Glomerular endothelial cell (primary cell): ENCODE data around the gene ABLIM1. TPM values are rescaled to one million over a fixed set of nuclear protein-coding genes. Genes with fewer than 3 reads are reported as not detected.

Experiments
- DNase-seq: peaks from one replicate; pipeline ENCODE4 v3.0.0-alpha.2; 2011; ENCODE audit warnings: low read depth, low spot score; ENCODE audit errors: extremely low read depth
- total RNA-seq: library from RNA; depleted of rRNA; stranded (reverse); fragments of >200 nt; gene quantifications from 2 replicates; pipeline ENCODE4 v1.2.3, GENCODE V29; 2015

Gene ABLIM1
- total RNA-seq, 1 donor from 2014 or later: 87.4 TPM

DNA sequence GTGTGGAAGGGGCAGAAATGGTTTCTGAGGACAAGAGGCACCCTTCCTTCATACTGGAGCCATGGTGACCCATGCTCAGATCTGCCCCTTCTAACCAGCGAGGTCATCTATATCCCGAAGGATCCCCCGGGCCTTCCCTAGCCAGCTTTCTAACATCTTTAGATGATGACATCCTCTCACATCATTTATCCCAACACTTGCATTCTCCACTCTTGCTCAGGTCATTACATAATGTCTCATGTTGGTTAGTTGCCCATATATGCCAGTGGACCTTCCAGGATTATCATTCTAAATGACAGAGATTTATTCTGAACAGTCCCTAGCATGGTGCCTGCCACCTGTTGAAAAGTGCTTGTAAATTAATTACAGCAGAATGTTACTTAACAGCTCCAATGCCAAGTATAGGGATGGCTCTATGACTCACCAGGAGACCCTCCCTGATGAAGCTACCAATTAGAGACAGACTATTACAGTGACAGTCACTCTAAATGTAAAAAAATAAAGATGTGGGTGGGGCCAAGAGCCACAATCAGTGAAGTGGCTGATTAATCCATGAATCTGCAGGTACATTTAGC, 22.6 kb upstream of the ABLIM1 start:
- DNase-seq: no peak

DNA sequence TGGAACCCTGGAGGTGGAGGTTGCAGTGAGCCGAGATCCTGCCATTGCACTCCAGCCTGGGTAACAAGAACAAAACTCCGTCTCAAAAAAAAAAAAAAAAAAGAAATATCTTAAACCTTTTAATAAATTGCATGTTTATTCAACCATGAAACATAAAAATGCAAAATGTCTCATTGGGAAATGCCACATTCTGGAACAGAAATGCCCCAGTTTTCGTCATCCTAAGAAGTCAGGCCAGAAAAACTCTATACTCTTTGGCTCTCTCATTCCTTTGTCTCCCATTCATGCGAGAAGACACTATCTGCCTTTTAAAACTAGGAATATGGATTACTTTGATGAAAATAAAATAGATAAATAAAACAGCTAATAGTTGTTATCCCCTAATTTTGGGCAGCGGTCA, 21.5 kb upstream of the ABLIM1 start:
- DNase-seq: no peak

DNA sequence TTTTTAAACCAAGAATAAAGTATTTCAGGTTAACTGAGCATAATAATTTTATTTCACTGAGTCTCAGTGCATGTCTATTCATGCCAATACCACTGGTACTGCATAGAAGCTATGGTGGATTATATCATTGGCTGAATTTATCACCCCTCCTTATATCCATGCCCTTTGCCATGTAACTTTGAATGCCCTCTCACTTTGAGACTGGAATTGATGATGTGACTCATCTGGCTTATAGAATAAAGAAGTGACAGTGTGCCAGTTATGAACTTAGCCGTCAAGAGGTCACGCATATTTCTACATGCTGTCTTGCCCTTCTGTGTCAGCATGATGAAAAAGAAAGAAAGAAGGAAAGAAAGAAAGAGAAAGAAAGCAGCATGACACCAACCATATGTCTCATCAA, 20.7 kb upstream of the ABLIM1 start:
- no peak for DNase-seq

DNA sequence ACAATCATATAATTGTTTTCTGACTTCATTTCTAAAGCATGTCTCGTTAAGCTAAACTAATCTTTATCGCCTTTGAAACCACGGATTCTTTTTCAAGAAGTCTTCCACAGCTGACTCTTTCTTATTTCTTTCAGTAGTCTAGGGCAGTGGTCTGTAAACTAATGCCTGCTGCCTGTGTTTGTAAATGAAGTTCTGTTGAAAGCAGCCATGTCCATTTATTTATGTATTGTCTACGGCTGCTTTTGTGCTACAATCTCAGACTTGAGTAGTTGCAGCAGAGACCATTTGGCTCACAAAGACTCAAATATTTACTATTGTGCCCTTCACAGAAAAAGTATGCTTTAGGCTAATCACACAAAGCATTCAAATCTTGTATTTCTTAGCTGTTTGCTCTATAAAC, 20.3 kb upstream of the ABLIM1 start:
- DNase-seq: no peak

DNA sequence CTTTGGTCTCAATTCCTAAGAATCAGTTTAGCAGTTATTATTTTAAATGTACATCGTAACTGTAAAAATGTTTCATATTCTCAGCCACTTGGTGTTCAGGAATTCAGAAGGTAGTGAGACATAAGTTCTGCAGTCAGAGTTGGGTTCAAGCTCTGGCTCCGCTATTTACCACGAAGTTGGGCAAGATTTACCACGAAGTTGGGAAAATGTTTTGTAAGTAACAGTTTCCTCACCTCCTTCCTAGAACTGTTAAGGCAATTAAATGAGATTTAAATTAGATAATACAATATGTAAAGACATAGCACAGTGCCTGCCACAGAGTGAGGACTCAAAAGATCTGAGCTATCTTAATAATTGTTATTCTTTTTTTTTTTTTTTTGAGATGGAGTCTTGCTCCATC, 16.3 kb upstream of the ABLIM1 start:
- DNase-seq: no peak

DNA sequence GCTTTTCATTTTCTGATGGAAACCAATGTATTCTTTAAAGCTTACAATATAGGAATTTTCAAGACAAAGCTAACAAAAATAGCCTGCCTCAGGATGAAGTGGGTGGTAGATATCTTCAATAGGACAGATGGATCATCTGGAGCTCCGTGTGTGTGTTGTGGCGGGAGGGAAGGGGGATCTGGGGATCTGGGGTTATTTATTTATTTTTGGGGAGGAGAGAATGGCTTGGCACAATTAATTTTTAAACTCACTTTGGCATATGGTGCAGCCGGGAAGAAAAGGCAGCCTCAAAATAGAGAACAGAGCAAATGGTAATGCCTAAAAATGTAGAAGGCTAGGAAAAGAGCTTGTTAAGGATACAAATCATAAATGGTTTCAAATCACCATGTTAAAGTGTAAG, 11.6 kb upstream of the ABLIM1 start:
- no peak for DNase-seq

DNA sequence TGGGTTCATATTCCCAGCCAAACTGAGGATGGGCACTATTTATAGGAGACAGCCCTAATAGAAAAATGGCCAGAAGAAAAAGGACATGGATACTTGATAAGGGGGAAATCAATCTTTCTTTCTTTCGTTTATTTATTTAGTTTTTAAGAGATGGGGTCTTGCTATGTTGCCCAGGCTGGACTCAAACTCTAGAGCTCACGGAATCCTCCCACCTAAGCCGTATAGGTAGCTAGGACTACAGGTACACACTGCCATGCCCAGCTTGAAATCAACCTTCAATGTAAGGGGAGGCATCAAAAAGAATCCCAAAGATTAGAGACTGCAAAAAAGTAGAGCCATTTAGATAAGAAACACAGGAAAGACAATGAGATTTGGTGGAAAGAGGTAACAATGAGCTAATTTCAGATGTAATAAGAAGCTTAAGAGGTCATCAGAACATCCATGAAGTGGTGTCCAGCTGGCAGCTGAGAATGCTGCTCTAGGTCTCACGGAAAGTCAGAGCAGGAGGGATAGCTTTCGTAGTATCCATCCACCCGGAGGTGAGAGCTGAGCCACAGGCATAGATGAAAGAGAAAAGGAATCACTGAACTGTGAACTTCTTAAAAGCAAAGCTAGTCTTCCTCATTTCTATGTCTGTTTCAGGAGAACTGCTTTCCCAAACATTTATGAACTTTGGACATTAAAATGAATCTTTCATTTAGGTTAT, 10.5 kb upstream of the ABLIM1 start:
- DNase-seq: no peak

DNA sequence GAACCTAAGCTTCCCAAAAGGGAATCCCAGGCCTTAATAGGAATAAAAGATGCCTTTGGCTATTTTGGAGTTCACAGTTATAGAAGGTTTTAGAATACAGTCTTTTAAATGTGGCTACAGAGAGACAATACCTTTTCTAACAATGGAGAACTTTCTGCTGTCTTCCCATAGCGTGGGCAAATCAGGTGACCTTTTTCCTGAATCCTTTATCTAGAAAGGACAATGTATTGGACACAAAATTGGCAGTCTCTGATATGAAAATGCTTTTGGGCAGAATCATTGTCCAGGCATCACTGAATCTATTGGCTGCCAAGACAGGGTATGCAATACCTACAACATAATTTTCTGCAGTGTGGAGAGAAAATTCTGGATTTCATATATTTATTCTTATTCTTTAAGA, 7.8 kb upstream of the ABLIM1 start:
- no peak for DNase-seq

DNA sequence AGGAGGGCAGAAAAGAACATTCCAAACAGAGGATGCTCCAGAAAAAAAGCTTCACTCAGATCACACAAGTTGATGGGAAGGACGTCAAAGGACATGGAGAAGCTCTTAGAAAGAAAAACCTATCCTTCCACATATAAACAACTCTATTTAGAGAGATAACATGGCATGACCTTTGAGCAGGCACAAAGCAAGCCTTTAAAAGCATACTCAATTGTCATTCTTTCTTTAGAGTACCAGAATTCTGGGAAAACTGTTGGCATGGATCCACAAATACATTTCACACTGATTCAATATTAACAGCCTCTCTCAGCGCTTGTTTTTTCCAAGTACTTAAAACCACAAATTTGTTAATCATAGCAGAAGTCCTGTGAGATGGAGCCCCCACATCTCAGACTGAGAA, 7.3 kb upstream of the ABLIM1 start:
- DNase-seq: no peak

DNA sequence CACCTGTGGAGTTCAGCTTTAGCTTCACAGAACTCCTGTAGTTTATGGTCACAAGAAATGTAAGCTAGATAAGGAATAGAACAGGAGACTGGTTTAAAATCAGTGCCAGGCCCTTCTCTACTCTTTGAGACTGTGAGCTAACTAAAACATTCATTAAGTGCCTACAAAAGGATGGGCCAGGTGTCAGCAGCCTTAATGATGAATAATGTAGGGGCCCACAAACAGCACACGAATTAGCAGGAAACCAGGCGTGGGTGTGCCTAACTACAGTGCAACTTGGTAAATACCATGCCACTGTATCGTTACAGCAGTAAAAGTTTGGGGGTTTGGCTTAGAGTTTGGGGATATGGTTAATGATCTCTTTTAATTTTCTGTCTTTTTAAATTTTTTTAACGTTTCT, 6.1 kb upstream of the ABLIM1 start:
- DNase-seq: no peak

DNA sequence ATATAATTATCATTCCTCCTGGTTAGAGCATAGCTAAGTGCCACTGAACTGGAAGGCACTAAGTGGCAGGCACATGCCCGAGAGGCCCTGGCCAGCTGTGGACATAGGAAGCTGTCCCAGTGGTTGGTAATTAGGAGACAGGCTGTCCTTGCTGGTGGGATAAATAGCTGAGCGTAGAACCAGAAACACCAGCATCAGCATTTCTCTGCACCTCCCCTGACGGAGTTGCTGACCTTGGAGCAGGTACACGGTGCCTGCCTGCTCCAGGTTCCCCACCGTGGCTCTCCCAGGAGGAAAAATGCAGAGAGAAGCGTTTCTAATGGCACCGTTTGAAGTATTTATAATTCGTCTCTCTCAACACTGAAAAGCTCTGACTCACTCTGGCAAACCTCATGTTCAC, 5.6 kb upstream of the ABLIM1 start:
- no peak for DNase-seq

DNA sequence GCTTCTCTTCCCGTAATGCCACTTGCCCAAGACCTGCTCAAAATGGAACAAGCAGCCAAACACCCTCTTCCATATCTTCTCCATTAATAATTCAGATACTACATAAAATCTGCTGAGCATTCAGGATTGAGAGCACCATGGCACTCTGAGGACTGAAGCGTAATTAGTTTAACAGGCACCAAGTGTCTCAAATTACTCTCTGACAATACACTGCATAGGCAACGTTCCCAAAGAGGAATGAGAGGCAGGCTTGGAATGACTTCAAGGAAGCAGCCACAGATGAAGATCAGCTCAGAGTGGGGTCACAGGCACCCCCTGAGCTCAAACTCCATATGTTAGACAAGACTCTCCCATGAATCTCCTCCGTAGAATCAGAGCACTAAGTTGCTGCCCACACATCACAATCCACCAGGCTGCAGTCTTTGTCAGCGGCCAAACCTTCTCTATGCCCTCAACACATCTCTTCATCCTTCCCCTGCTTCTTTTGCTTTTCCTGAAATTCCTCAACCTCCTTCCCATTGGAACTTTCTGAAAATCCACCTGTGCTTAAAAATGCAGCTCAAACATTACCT, 4.7 kb upstream of the ABLIM1 start:
- no peak for DNase-seq

DNA sequence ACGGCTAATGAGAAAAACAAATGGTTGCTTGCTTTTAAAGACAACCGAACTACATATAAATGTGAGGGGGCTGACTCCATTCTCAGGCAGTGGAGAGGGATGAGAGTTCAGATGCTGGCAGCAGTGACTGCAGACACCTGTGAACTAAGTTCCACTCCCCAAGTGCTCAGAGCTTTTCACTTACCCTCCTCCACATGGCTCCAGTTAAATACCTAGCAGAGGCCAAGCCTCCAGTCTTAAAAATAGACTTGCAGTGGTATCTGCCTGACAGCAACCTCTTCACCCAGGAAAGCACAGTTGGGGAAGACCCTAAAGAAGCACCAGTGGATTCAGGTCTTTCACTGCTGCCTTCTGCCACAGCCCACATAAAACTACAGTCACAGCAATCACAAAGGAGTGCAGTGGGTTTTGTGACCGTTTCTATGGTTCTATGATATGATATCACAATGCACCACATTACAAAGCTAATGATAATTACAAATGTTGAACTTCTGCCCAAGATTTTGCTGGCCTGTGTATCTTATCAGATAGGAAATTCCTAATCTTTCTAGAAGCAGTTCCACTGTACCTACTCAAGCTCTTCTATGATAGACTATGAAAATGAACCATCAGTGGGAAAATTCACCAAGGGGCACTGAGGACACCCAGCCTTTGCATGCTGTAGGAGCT, 3.3 kb upstream of the ABLIM1 start:
- no peak for DNase-seq

DNA sequence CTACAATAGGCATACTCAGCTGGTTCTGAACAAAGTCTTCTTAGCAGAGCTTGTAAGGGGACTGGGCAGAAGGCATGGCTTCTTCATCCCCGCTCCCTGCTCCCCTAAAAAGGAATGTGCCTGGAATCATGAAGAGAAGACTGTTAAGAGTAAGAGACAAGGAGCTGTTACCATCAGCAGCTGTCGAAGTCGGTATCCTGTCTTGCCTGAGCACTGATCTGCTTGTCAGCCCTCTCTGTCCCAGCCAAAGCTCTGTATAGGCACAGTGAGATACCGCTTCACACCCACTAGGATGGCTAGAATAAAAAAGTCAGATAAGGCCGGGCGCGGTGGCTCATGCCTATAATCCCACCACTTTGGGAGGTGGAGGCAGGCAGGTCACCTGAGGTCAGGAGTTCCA, 2.4 kb downstream of the ABLIM1 start:
- DNase-seq: no peak

DNA sequence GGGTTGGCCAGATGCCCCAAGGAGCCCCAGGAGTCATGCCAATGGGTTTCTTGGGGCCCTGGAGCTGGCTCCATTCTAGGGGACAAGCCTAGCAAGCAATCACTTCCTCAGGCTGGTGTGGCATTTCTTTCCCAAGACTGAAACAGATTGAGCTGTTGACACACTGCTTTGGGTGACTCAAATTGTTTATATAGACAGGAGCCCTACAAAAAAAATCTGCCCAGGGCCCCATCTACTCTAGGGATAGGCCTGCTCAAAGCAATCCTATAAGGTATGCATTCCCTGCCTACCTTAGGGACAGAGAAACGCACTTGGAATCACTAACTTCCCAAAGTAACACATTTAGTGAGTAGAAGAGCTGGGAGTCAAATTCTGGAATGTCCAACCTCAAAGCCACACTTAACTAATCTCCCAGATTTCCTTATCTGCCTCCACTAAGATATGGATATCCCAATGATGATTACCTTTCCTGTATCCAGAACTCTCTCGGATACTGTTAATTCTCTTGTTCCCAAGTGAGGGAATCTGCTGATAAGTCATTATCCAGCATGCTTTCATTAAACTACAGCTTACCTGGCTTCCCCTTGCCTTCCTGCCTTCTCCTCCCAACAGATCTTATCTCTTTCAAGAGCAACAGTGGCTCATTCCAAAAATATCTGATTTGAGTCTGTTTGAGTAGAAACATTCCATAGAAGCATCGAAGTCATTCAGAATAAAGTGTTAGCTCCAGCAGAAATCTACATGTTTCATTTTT, 3.1 kb downstream of the ABLIM1 start:
- no peak for DNase-seq

DNA sequence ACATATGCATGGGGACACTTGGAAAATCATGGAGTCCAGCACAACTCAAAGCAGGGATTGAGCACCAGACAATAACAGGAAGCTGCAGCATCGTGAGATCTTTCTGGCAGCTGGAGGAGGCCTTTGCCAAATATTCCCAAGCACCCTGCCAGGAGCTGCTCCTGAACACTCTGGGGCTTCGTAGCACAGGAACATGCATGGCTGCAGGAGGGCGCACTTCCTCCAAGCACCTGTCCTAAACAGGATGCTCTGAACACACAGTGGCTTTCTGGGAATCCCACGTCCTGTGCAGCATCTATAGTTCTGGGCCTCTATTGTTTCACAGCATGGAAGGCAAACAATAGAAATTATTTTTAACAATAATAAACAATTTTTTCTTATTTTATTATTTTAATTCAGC, 4.1 kb downstream of the ABLIM1 start:
- no peak for DNase-seq

DNA sequence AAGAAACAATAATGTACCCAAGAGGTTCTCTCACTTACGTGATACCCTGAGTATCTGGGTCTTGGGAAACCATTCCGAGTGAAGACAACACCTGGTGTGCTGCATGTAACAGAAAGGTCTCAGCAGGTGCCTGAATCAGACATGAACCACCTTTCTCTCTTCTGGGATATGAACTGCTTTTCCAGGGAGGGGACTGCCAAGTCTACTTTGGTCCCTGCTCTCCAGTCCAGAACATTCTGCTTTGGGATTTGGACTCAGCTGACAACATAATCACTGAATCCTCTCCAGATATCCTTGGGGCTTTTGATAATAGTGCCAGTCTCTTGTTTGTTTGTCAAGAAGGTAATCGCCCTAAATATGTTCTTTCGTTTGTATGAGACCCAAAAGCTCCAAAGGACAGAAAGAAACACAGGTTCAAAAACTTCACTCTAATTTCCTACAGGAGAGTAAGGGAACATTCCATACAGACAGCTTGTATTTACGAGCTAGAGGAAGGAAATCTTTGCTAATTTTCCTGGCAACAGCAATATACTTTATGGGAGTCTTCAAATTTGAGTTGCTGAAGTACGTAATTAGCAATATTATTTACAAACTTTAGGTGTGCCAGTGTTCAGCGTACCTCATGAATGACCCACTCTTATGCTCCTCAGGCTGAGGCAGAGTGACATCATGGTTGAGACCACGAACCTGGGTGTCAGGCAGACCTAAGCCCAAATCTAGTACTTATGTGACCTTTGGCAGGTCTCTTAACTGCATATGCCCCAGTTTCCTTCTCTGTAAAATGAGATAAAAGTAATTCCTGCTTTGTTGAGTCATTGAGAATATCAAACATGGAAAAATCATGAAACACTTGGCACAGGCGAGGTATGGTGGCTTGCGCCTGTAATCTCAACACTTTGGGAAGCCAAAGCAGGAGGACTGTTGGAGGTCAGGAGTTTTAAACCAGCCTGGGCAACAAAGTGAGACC, 5.4 kb downstream of the ABLIM1 start:
- DNase-seq: peak; percentile 44

DNA sequence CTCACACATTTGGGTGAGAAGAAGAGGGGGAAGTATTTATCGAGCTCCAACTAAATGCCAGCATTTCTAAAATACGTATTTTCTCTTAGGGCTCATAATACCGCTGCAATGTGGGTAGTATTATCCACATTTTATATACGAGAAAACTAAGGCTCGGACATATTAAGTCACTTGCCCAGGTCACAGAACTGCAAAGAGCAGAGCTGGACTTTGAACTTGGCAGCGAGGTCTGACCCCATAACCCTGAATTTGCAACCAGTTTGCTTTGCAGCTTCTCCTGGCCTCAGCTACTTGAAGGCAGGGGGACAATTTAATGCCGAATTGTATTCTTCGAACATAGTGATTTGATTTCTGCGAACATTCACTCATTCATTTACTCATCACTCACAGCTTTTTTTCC, 7.2 kb downstream of the ABLIM1 start:
- no peak for DNase-seq

DNA sequence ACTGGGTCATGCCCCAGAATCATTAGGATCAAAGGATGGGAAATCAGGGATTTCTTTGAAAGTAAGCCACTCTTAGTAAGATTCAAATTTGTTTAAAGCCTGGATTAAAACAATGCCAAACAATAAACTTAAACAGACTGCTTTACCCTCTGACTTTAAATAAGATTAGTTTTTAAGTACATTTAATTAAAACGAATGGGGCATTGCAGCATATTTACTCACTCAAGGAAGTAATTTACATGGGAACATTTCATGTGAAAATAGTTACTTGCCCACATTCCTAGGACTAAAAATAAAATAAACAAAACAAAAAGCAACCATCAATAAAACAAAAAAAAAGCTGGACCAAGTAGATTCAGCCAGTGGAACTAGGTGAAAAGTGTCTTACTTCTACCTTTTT, 7.8 kb downstream of the ABLIM1 start:
- DNase-seq: no peak

DNA sequence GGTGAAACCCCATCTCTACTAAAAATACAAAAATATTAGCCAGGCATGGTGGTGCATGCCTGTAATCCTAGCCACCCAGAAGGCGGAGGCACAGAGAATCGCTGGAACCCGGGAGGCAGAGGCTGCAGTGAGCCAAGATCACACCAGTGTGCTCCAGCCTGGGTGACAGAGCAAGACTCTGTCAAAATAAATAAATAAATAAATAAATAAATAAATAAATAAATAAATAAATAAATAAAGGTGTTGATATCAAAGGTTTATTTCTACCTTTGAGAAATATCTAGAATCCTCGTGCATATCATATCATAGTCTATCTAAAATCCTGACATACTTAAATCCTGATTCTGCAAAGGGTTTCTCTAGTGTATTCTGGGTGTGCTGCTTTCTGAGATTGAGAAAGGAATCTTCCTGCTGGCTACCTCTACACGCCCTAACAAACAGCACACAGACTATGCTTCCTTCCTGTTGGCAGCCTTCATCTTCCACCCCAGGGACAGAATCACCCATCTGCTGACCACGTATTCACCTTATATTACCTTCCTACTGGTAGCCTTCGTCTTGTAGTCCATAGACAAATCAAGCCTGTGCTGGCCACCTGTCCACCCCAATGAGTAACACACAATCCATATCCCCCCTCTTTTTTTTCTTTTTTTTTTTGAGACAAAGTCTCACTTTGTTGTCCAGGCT, 8.7 kb downstream of the ABLIM1 start:
- no peak for DNase-seq
